Measurements from ENCODE around the gene CCNC.

The CCNC gene

DNA sequence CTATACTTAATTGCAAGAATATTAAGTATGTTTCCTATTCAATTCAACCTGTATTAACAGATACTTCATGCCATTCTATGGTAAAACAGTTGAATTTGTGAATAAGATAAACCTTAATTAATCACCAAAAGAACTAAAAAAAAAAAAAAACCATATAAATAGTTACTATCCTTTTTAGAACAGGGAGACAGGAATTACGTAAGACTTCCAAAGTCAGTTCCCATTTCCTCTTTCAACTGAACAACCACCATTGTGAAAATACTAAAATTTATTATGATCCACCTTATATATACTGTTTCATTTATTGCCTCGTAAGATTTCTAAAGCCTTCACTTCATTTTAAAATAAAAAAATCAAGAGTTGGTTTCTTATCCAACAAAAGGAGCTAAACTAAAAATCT is 9.4 kb downstream of the CCNC start:
- peaks cover 3% of the 10 kb centered on the region; the same call in 1 of the 2 replicates for H3K9me3 ChIP-seq (ENCODE audit: insufficient read depth, low read depth, low read length)
- no peak overlapping the region for H2AFZ ChIP-seq (ENCODE audit: low read length)
- no peaks in the 10 kb centered on the region for H4K20me1 ChIP-seq (ENCODE audit: insufficient read depth, low read length, poor library complexity, severe bottlenecking)
- H3K4me3 ChIP-seq (ENCODE audit: low read length, poor library complexity, severe bottlenecking), result no peak overlapping the region
- no peak overlapping the region for H3K9ac ChIP-seq (ENCODE audit: low read depth, low read length, poor library complexity, severe bottlenecking)
- H3K36me3 ChIP-seq (ENCODE audit: insufficient read depth, low read length), result no peaks in the 10 kb centered on the region
- no peak overlapping the region for H3K4me2 ChIP-seq (ENCODE audit: low read depth, low read length, poor library complexity, severe bottlenecking)
- TF ChIP-seq, protein P1, sequence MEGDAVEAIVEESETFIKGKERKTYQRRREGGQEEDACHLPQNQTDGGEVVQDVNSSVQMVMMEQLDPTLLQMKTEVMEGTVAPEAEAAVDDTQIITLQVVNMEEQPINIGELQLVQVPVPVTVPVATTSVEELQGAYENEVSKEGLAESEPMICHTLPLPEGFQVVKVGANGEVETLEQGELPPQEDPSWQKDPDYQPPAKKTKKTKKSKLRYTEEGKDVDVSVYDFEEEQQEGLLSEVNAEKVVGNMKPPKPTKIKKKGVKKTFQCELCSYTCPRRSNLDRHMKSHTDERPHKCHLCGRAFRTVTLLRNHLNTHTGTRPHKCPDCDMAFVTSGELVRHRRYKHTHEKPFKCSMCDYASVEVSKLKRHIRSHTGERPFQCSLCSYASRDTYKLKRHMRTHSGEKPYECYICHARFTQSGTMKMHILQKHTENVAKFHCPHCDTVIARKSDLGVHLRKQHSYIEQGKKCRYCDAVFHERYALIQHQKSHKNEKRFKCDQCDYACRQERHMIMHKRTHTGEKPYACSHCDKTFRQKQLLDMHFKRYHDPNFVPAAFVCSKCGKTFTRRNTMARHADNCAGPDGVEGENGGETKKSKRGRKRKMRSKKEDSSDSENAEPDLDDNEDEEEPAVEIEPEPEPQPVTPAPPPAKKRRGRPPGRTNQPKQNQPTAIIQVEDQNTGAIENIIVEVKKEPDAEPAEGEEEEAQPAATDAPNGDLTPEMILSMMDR (conservative IDR thresholded peaks at IDR 0.05; ENCODE audit: low read length), result no peak
- no peak for TF ChIP-seq EZH2phosphoT487 (IDR thresholded peaks at IDR 0.05; ENCODE audit: borderline replicate concordance)
- H3K4me1 ChIP-seq (ENCODE audit: insufficient read depth, low read length, poor library complexity, severe bottlenecking), result no peaks in the 10 kb centered on the region
- H3K27me3 ChIP-seq (ENCODE audit: insufficient read depth, low read length, poor library complexity, severe bottlenecking), result no peaks in the 10 kb centered on the region
- H3K9me2 ChIP-seq (replicated peaks; ENCODE audit: low read depth, low read length), result no peaks in the 10 kb centered on the region
- no peaks in the 10 kb centered on the region for H3K79me2 ChIP-seq (ENCODE audit: insufficient read depth, low read length)
- no peaks in the 10 kb centered on the region for H3F3A ChIP-seq (ENCODE audit: low read depth)

DNA sequence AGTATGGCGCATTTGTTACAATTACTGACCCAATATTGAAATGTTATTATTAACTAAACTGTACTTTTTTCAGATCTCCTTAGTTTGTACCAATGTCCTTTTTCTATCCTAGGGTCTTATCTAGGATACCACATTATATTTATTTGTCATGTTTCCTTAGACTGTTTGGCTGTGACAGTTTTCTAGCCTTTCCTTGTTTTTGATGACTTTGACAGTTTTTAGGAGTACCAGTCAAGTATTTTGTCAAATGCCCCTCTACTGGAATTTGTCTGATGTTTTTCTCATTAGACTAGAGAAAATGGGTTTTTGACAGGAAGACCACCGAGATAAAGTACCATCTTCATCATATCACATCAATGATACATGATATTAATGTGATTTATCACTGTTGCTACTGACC is 14.6 kb downstream of the CCNC start:
- no peak overlapping the region for H3K9ac ChIP-seq (ENCODE audit: low read depth, low read length, poor library complexity, severe bottlenecking)
- no peak overlapping the region for H2AFZ ChIP-seq (ENCODE audit: low read length)
- H3K79me2 ChIP-seq (ENCODE audit: insufficient read depth, low read length), result no peaks in the 10 kb centered on the region
- H3K9me3 ChIP-seq (ENCODE audit: insufficient read depth, low read depth, low read length), result peaks cover 3% of the 10 kb centered on the region; the same call in 1 of the 2 replicates
- H3K9me2 ChIP-seq (replicated peaks; ENCODE audit: low read depth, low read length), result no peaks in the 10 kb centered on the region
- no peak overlapping the region for H3K4me3 ChIP-seq (ENCODE audit: low read length, poor library complexity, severe bottlenecking)
- H3K36me3 ChIP-seq (ENCODE audit: insufficient read depth, low read length), result no peaks in the 10 kb centered on the region
- H3F3A ChIP-seq (ENCODE audit: low read depth), result no peaks in the 10 kb centered on the region
- H3K4me2 ChIP-seq (ENCODE audit: low read depth, low read length, poor library complexity, severe bottlenecking), result no peak overlapping the region
- TF ChIP-seq EZH2phosphoT487 (IDR thresholded peaks at IDR 0.05; ENCODE audit: borderline replicate concordance), result no peak
- no peaks in the 10 kb centered on the region for H4K20me1 ChIP-seq (ENCODE audit: insufficient read depth, low read length, poor library complexity, severe bottlenecking)
- no peaks in the 10 kb centered on the region for H3K4me1 ChIP-seq (ENCODE audit: insufficient read depth, low read length, poor library complexity, severe bottlenecking)
- H3K27me3 ChIP-seq (ENCODE audit: insufficient read depth, low read length, poor library complexity, severe bottlenecking), result no peaks in the 10 kb centered on the region

DNA sequence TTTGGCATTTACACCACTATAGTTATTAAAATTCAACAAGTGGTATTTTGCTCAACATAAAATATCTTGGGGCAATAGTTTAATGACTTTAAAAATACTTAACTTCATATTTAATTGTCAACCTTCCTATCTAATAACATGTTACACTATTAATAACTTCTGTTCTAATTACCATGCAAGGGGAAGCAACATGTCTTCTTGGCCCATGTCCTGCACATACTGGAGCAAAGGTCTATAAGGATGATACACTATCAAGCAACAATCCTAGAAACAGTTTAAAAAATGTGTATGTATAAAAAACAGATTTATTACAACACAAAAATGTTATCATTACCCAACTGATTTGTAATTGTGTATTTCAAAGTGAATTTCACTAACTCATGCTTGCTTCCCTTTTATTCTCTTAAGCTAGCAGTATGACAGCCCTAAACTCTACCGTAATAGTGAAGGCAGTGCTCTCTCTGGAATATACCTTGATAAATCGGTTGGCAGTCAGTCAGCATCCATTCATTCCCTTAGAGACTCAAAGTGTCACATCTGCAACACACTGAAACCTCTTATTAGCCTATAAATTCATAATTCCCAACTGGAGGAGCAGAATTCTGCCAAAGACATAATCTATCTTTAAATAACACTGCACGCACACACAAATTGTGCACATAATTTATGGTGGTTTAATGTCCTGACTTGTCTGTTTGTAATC is 18.3 kb downstream of the CCNC start:
- no peaks in the 10 kb centered on the region for H3K4me1 ChIP-seq (ENCODE audit: insufficient read depth, low read length, poor library complexity, severe bottlenecking)
- TF ChIP-seq, protein P1 (conservative IDR thresholded peaks at IDR 0.05; ENCODE audit: low read length), result no peak
- TF ChIP-seq EZH2phosphoT487 (IDR thresholded peaks at IDR 0.05; ENCODE audit: borderline replicate concordance), result no peak

DNA sequence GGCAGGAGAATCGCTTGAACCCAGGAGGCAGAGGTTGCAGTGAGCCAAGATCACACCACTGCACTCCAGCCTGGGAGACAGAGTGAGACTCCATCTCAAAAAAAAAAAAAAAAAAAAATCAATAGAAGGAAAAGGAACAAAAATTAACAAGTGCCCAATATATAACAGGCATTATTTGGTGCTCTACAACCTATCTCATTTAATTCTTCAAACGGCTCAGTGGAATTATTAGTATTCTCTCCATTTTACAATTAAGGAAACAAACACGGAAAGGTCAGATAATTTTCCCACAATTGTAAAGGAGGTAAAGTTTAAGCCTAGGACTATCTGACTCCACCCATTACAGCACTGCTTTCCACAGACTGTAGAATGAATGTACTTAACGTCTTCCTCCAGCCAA is 19.8 kb downstream of the CCNC start:
- Histone ChIP-seq H4K20me1 (ENCODE audit: insufficient read depth, low read length, poor library complexity, severe bottlenecking) (no peaks in the 10 kb centered on the region), H3K9ac (ENCODE audit: low read depth, low read length, poor library complexity, severe bottlenecking) (no peak overlapping the region), H3K79me2 (ENCODE audit: insufficient read depth, low read length) (no peaks in the 10 kb centered on the region), H3K4me1 (ENCODE audit: insufficient read depth, low read length, poor library complexity, severe bottlenecking) (no peaks in the 10 kb centered on the region), H3K4me3 (ENCODE audit: low read length, poor library complexity, severe bottlenecking) (no peak overlapping the region), H3K27me3 (ENCODE audit: insufficient read depth, low read length, poor library complexity, severe bottlenecking) (no peaks in the 10 kb centered on the region), H3K9me3 (ENCODE audit: insufficient read depth, low read depth, low read length) (no peaks in the 10 kb centered on the region), H3K4me2 (ENCODE audit: low read depth, low read length, poor library complexity, severe bottlenecking) (no peak overlapping the region), H3K36me3 (ENCODE audit: insufficient read depth, low read length) (no peaks in the 10 kb centered on the region), H2AFZ (ENCODE audit: low read length) (no peak overlapping the region), H3F3A (ENCODE audit: low read depth) (no peaks in the 10 kb centered on the region), H3K9me2 (replicated peaks; ENCODE audit: low read depth, low read length) (no peaks in the 10 kb centered on the region)
- TF ChIP-seq EZH2phosphoT487 (IDR thresholded peaks at IDR 0.05; ENCODE audit: borderline replicate concordance), result no peak
- TF ChIP-seq, protein P1 (conservative IDR thresholded peaks at IDR 0.05; ENCODE audit: low read length), result no peak

More for the DNA sequence above, 18.3 kb downstream of the CCNC start:
- Histone ChIP-seq H3F3A (ENCODE audit: low read depth) (no peaks in the 10 kb centered on the region), H3K9me2 (replicated peaks; ENCODE audit: low read depth, low read length) (no peaks in the 10 kb centered on the region), H2AFZ (ENCODE audit: low read length) (no peak overlapping the region), H3K9ac (ENCODE audit: low read depth, low read length, poor library complexity, severe bottlenecking) (no peak overlapping the region), H4K20me1 (ENCODE audit: insufficient read depth, low read length, poor library complexity, severe bottlenecking) (no peaks in the 10 kb centered on the region), H3K79me2 (ENCODE audit: insufficient read depth, low read length) (no peaks in the 10 kb centered on the region), H3K27me3 (ENCODE audit: insufficient read depth, low read length, poor library complexity, severe bottlenecking) (no peaks in the 10 kb centered on the region), H3K4me2 (ENCODE audit: low read depth, low read length, poor library complexity, severe bottlenecking) (no peak overlapping the region), H3K9me3 (ENCODE audit: insufficient read depth, low read depth, low read length) (peaks cover 3% of the 10 kb centered on the region; the same call in 1 of the 2 replicates), H3K36me3 (ENCODE audit: insufficient read depth, low read length) (no peaks in the 10 kb centered on the region), H3K4me3 (ENCODE audit: low read length, poor library complexity, severe bottlenecking) (no peak overlapping the region)

Measured in Loucy (cell line).